K562 (cell line): ENCODE measurements around the gene UBE2L3. TPM values are rescaled to one million over a fixed set of nuclear protein-coding genes. Genes with fewer than 3 reads are reported as not detected.

ENCODE experiments used
- ATAC-seq: fragments of 200-7000 bp; cut with Tn5 transposase; 3 replicates; pipeline ENCODE4 v1.9.1; 2020; ENCODE audit warnings: moderate library complexity
- BruUV-seq: library from RNA; stranded (reverse); fragments of 400-500 nt; replicated peaks from 2 replicates; lab custom pipeline; 2021; lab: Mats Ljungman, UMichigan
- CTCF ChIA-PET: fragments of 300-600 bp; formaldehyde crosslinking; extraction: SDS; loops from one replicate; lab custom pipeline; 2021; ENCODE audit warnings: low intra/inter-chr PET ratio; lab: Yijun Ruan, JAX
- POLR2A ChIA-PET: fragments of 300-600, 350-650 bp; sonication (Branson Sonifier 250); formaldehyde crosslinking; extraction: SDS; loops from one replicate; lab custom pipeline; 2021; ENCODE audit warnings: antibody characterized with exemption, inconsistent platforms; lab: Yijun Ruan, JAX
- DNase-seq, 4 experiments: peaks; one replicate each; pipeline versions ENCODE4 v3.0.0 to v3.0.0-alpha.2; 2011 to 2018; ENCODE audit warnings: low spot score in 3 of 4, mixed read lengths in 3 of 4; ENCODE audit errors: extremely low read depth in 1 of 4
- FAIRE-seq: peaks from 2 replicates; lab custom pipeline; 2011; peaks lifted over from hg19 to GRCh38; lab: Jason Lieb, UNC
- H2AFZ ChIP-seq: 2 replicates; pipeline ENCODE4 v1.6.0; 2011; ENCODE audit warnings: low read depth, low read length, control low read depth, inconsistent platforms
- H3K27ac ChIP-seq: fragments of 200-600 bp; 3 replicates; pipeline ENCODE4 v1.8.0; 2011; ENCODE audit warnings: low read depth, mild to moderate bottlenecking, control low read depth, inconsistent platforms, low read length, moderate library complexity, mixed read lengths; ENCODE audit errors: extremely low read depth
- H3K27me3 ChIP-seq, 2 experiments: fragments of 300-600 bp in 1 of 2; 2 replicates in 1 of 2; 3 replicates in 1 of 2; pipeline versions ENCODE4 v1.6.0 to v1.8.0; 2011; ENCODE audit warnings: inconsistent platforms in 2 of 2, low read length in 2 of 2, mild to moderate bottlenecking in 1 of 2, mixed read lengths in 1 of 2, moderate library complexity in 1 of 2; ENCODE audit not compliant: control insufficient read depth in 2 of 2, insufficient read depth in 2 of 2
- H3K36me3 ChIP-seq: fragments of 300-600 bp; 3 replicates; pipeline ENCODE4 v1.8.0; 2011; ENCODE audit warnings: mild to moderate bottlenecking, low read length, inconsistent platforms; ENCODE audit not compliant: control insufficient read depth, insufficient read depth
- H3K4me1 ChIP-seq, 2 experiments: fragments of 200-600 bp in 1 of 2; replicated peaks in 1 of 2; 2 replicates in 1 of 2; 3 replicates in 1 of 2; pipeline versions ENCODE4 v1.5.1 to v1.8.0; 2011; ENCODE audit warnings: inconsistent platforms in 2 of 2, low read length in 2 of 2, mild to moderate bottlenecking in 1 of 2, mixed read lengths in 1 of 2, moderate library complexity in 1 of 2; ENCODE audit not compliant: control insufficient read depth in 2 of 2, insufficient read depth in 2 of 2
- H3K4me2 ChIP-seq: 2 replicates; pipeline ENCODE4 v1.6.1; 2011; ENCODE audit warnings: low read length, control low read depth, inconsistent platforms, mixed read lengths; ENCODE audit not compliant: insufficient read depth
- H3K4me3 ChIP-seq: fragments of 200-600 bp; sonication (generic), shearing (Covaris generic); 2 replicates; pipeline ENCODE4 v1.5.1; 2016; ENCODE audit warnings: control low read depth, inconsistent platforms
- H3K79me2 ChIP-seq: fragments of 200-600 bp; 3 replicates; pipeline ENCODE4 v1.8.0; 2011; ENCODE audit warnings: low read length, inconsistent platforms; ENCODE audit not compliant: control insufficient read depth, insufficient read depth
- H3K9ac ChIP-seq, 2 experiments: 2 replicates each; pipeline versions ENCODE4 v1.6.0 to v1.6.1; 2011; ENCODE audit warnings: low read depth in 2 of 2, low read length in 2 of 2, control low read depth in 1 of 2, inconsistent platforms in 1 of 2, mild to moderate bottlenecking in 1 of 2, mixed read lengths in 1 of 2; ENCODE audit not compliant: insufficient read depth in 1 of 2
- H3K9me1 ChIP-seq: one replicate; pipeline ENCODE4 v1.6.0; 2011; ENCODE audit warnings: inconsistent platforms, mild to moderate bottlenecking, low read length, moderate library complexity; ENCODE audit not compliant: control insufficient read depth, insufficient read depth
- H3K9me3 ChIP-seq: replicated peaks from 2 replicates; pipeline ENCODE4 v1.5.1; 2011; ENCODE audit warnings: low read depth, low read length, inconsistent platforms; ENCODE audit not compliant: control insufficient read depth, insufficient read depth
- H4K20me1 ChIP-seq: replicated peaks from 2 replicates; pipeline ENCODE4 v1.6.1; 2011; ENCODE audit warnings: low read length, inconsistent platforms, mixed read lengths; ENCODE audit not compliant: control insufficient read depth, insufficient read depth
- CHCHD3 ChIP-seq: fragments of 250-450 bp; sonication (Bioruptor Pico); IDR thresholded peaks from 2 replicates; pipeline ENCODE4 v2.1.2; 2022; ENCODE audit warnings: mild to moderate bottlenecking
- KAT2B ChIP-seq: IDR thresholded peaks from one replicate; pipeline ENCODE4 v1.6.1; 2012; ENCODE audit warnings: low read depth, mild to moderate bottlenecking, control low read depth, inconsistent platforms, low read length, moderate library complexity
- KLF16 ChIP-seq: IDR thresholded peaks from 2 replicates; pipeline ENCODE4 v1.6.1; 2016; ENCODE audit warnings: antibody characterized with exemption
- MTA2 ChIP-seq: fragments of 450-650 bp; IDR thresholded peaks from 2 replicates; pipeline ENCODE4 v1.6.1; 2016; ENCODE audit warnings: low read depth
- PRMT5 ChIP-seq: sonication (generic); formaldehyde crosslinking; IDR thresholded peaks from 2 replicates; pipeline ENCODE4 v1.5.0; 2020; ENCODE audit warnings: missing genetic modification reagents
- RBM25 ChIP-seq: fragments of 200-400 bp; formaldehyde crosslinking; IDR thresholded peaks from 2 replicates; pipeline ENCODE4 v1.6.1; 2018; ENCODE audit warnings: low read length, low read depth, moderate library complexity; ENCODE audit not compliant: severe bottlenecking
- SNRNP70 ChIP-seq: fragments of 200-400 bp; formaldehyde crosslinking; optimal IDR thresholded peaks from 2 replicates; pipeline ENCODE3; 2017; ENCODE audit warnings: low read depth, low read length
- TSC22D4 ChIP-seq: fragments of 450-650 bp; IDR thresholded peaks from 2 replicates; pipeline ENCODE4 v1.6.1; 2016; ENCODE audit warnings: missing genetic modification characterization, missing biosample characterization, control low read depth
- ZC3H8 ChIP-seq: fragments of 450-650 bp; IDR thresholded peaks from 2 replicates; pipeline ENCODE4 v1.6.1; 2017
- ZNF274 ChIP-seq: IDR thresholded peaks from 2 replicates; pipeline ENCODE4 v1.6.1; 2011; ENCODE audit warnings: low read depth, mild to moderate bottlenecking, low read length, moderate library complexity, borderline replicate concordance
- WGBS: fragments of 100-300 bp; shearing (Covaris generic); methylation state at CpG from one replicate; pipeline ENCODE4 v1.1.6; 2016; ENCODE audit warnings: low coverage, mixed read lengths; ENCODE audit not compliant: insufficient coverage; ENCODE audit errors: missing lambda C conversion rate; 5-methylcytosine and 5-hydroxymethylcytosine counted together
- in situ Hi-C: fragments of 300-500 bp; cut with MboI; formaldehyde crosslinking; loops from 4 replicates; pipeline ENCODE4 v1.15.0; 2018; ENCODE audit warnings: inconsistent platforms, mixed read lengths
- intact Hi-C: fragments of 100-400 bp; cut with micrococcal nuclease; formaldehyde crosslinking; loops from 2 replicates; pipeline ENCODE4 v1.14.2; 2022
- polyA plus RNA-seq, 8 experiments: library from polyadenylated mRNA; depleted of rRNA in 4 of 8; stranded (reverse) in 5 of 8; unstranded in 3 of 8; fragments of >200 nt; fragmentation: Nextera tagmentation in 2 of 8; fragmentation: Illumina TruSeq in 1 of 8; extraction: Ambion mirVana in 2 of 8; extraction: Trizol in 1 of 8; gene quantifications; 2 replicates each; pipeline versions ENCODE4 v1.2.1 to v1.2.3, GENCODE V29; 2011 to 2014; ENCODE audit warnings: inconsistent platforms in 1 of 8, missing spikeins in 1 of 8
- total RNA-seq, 7 experiments: library from RNA; depleted of rRNA in 6 of 7; stranded (reverse); fragments of >200 nt in 6 of 7; fragmentation: Illumina TruSeq in 2 of 7; extraction: Trizol in 2 of 7; gene quantifications; 2 replicates each; pipeline versions ENCODE4 v1.2.1 to v1.2.3, GENCODE V29; 2011 to 2021; ENCODE audit warnings: low replicate concordance in 1 of 7
- TF ChIP-seq, protein P1 (sequence below), 3 experiments: IDR thresholded peaks in 2 of 3; conservative IDR thresholded peaks in 1 of 3; 2 replicates each; pipeline ENCODE4 v1.5.1; 2011 to 2012; ENCODE audit warnings: low read length in 3 of 3, mild to moderate bottlenecking in 3 of 3, control low read depth in 2 of 3, improper control_type of control experiment in 1 of 3, inconsistent platforms in 1 of 3, low read depth in 1 of 3, mixed read lengths in 1 of 3, moderate library complexity in 1 of 3; ENCODE audit not compliant: insufficient read depth in 2 of 3
- TF ChIP-seq, protein P2 (sequence below), 2 experiments: fragments of 150-350 bp in 1 of 2; IDR thresholded peaks; 2 replicates each; pipeline ENCODE4 v1.6.1; 2012 to 2016; ENCODE audit warnings: low read depth in 2 of 2, low read length in 2 of 2, mild to moderate bottlenecking in 1 of 2, moderate library complexity in 1 of 2
- TF ChIP-seq, protein P3 (sequence below): fragments of 450-650 bp; IDR thresholded peaks from 2 replicates; pipeline ENCODE4 v1.6.1; 2017; ENCODE audit warnings: antibody characterized with exemption

Gene UBE2L3
- total and polyA plus RNA-seq, 9 of the 15 experiments (the other 6 are each of a cell fraction or from before 2014, with no cell fraction given), result 215 to 625 (median 285) TPM

DNA sequence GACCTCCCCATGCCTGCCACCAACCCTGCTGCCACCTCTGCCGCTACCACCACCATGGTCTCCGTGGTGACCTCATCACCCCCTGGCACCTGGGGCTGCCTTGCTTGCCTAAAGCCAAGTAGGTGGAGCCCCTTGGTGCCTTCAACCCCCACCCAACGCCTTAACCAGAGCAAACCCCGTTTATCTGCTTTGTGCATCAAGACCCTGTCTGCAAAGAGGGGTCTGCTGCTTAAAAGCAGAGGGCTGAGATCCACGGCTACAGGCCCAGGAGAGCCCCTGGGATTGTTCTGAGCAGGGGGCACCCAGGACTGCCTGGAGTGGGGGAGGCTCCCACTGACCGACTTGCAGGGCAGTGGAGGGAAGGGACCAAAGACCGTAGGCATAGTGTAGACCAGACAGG lies 93.4 kb downstream of the UBE2L3 start:
- no peak overlapping the region for H3K27ac ChIP-seq
- DNase-seq (no peak), FAIRE-seq (no peak), ATAC-seq (no peak)
- intact Hi-C loops (loop anchor here (1.0 kb wide), 2 partner anchors 52 to 277 kb away; no protein-coding TSS in a partner anchor), in situ Hi-C loops (loop anchor here (25.0 kb wide), 1 partner anchor 1324 kb away; no protein-coding TSS in a partner anchor)
- 25% methylated on average over 7 of the region's 7 CpGs for WGBS
- H4K20me1 ChIP-seq, result no peaks in the 10 kb centered on the region
- no peaks in the 10 kb centered on the region for H3K27me3 ChIP-seq
- H2AFZ ChIP-seq, result no peak overlapping the region
- H3K9ac ChIP-seq, result peak overlapping the region in 1 of 2 experiments; percentile 65; a peak in 2 of 4 replicates
- ChIA-PET POLR2A (interaction anchor here (0.6 to 3.7 kb wide), 5 partner anchors 11 to 41 kb away, joined by 3 to 38 read pairs (median 19); partner anchors contain the start of gene SDF2L1), CTCF (interaction anchor here (0.8 to 0.9 kb wide), 2 partner anchors 246 to 278 kb away, joined by 4 to 6 read pairs; no protein-coding TSS in a partner anchor)
- peaks cover 8% of the 10 kb centered on the region for H3K9me1 ChIP-seq
- H3K4me1 ChIP-seq, result peaks cover 18 to 44% of the 10 kb centered on the region in 2 experiments
- BruUV-seq, result no TSS peak
- peaks cover under 1% of the 10 kb centered on the region; the same call in 1 of the 3 replicates for H3K79me2 ChIP-seq
- no peak overlapping the region for H3K4me3 ChIP-seq
- H3K36me3 ChIP-seq, result no peaks in the 10 kb centered on the region
- H3K9me3 ChIP-seq, result 0 out of 2 replicates have a peak, but pooled peaks cover 2% of the 10 kb centered on the region
- no peak overlapping the region for H3K4me2 ChIP-seq
- TF ChIP-seq ZC3H8 (no peak), RBM25 (no peak), MTA2 (no peak), CHCHD3 (CRISPR knock-in tag) (no peak), SNRNP70 (no peak), PRMT5 (CRISPR knock-in tag) (no peak), TSC22D4 (tag) (no peak), KLF16 (no peak), KAT2B (no peak), ZNF274 (no peak)
- TF ChIP-seq, protein P1, sequence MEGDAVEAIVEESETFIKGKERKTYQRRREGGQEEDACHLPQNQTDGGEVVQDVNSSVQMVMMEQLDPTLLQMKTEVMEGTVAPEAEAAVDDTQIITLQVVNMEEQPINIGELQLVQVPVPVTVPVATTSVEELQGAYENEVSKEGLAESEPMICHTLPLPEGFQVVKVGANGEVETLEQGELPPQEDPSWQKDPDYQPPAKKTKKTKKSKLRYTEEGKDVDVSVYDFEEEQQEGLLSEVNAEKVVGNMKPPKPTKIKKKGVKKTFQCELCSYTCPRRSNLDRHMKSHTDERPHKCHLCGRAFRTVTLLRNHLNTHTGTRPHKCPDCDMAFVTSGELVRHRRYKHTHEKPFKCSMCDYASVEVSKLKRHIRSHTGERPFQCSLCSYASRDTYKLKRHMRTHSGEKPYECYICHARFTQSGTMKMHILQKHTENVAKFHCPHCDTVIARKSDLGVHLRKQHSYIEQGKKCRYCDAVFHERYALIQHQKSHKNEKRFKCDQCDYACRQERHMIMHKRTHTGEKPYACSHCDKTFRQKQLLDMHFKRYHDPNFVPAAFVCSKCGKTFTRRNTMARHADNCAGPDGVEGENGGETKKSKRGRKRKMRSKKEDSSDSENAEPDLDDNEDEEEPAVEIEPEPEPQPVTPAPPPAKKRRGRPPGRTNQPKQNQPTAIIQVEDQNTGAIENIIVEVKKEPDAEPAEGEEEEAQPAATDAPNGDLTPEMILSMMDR (IDR thresholded peaks at IDR 0.05 in 2 of 3, conservative IDR thresholded peaks at IDR 0.05 in 1 of 3; ENCODE audit: insufficient read depth in 2 of 3, low read depth in 1 of 3, low read length in 3 of 3), result 0 out of 6 replicates have a peak, but pooled peaks of 1 of the 3 experiments have one; percentile 2
- TF ChIP-seq, protein P2, sequence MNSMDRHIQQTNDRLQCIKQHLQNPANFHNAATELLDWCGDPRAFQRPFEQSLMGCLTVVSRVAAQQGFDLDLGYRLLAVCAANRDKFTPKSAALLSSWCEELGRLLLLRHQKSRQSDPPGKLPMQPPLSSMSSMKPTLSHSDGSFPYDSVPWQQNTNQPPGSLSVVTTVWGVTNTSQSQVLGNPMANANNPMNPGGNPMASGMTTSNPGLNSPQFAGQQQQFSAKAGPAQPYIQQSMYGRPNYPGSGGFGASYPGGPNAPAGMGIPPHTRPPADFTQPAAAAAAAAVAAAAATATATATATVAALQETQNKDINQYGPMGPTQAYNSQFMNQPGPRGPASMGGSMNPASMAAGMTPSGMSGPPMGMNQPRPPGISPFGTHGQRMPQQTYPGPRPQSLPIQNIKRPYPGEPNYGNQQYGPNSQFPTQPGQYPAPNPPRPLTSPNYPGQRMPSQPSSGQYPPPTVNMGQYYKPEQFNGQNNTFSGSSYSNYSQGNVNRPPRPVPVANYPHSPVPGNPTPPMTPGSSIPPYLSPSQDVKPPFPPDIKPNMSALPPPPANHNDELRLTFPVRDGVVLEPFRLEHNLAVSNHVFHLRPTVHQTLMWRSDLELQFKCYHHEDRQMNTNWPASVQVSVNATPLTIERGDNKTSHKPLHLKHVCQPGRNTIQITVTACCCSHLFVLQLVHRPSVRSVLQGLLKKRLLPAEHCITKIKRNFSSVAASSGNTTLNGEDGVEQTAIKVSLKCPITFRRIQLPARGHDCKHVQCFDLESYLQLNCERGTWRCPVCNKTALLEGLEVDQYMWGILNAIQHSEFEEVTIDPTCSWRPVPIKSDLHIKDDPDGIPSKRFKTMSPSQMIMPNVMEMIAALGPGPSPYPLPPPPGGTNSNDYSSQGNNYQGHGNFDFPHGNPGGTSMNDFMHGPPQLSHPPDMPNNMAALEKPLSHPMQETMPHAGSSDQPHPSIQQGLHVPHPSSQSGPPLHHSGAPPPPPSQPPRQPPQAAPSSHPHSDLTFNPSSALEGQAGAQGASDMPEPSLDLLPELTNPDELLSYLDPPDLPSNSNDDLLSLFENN (IDR thresholded peaks at IDR 0.05; ENCODE audit: low read depth in 2 of 2, low read length in 2 of 2), result no peak
- TF ChIP-seq, protein P3, sequence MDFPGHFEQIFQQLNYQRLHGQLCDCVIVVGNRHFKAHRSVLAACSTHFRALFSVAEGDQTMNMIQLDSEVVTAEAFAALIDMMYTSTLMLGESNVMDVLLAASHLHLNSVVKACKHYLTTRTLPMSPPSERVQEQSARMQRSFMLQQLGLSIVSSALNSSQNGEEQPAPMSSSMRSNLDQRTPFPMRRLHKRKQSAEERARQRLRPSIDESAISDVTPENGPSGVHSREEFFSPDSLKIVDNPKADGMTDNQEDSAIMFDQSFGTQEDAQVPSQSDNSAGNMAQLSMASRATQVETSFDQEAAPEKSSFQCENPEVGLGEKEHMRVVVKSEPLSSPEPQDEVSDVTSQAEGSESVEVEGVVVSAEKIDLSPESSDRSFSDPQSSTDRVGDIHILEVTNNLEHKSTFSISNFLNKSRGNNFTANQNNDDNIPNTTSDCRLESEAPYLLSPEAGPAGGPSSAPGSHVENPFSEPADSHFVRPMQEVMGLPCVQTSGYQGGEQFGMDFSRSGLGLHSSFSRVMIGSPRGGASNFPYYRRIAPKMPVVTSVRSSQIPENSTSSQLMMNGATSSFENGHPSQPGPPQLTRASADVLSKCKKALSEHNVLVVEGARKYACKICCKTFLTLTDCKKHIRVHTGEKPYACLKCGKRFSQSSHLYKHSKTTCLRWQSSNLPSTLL, result no peak
